ENCODE measurements around the gene KCNH3.

- no peak for TF ChIP-seq CTCF (IDR thresholded peaks at IDR 0.05; ENCODE audit: low read length)
- no peak for TF ChIP-seq EZH2 (optimal IDR thresholded peaks at IDR 0.05; ENCODE audit: low read depth, low read length)
- no peak for TF ChIP-seq EZH2phosphoT487 (IDR thresholded peaks at IDR 0.05; ENCODE audit: low read length)
Observed at GRCh38 chr12:49559011-49559675, 20.3 kb downstream of the KCNH3 start.
